Endodermal cell (in vitro differentiated cells): ENCODE measurements around the gene KDM2A. TPM values are rescaled to one million over a fixed set of nuclear protein-coding genes. Genes with fewer than 3 reads are reported as not detected.
"Not testable (repeated sequence)": the region's sequence is repeated elsewhere in the genome, so short reads cannot be mapped to it uniquely, and the experiment has no call there.

Experiments
- DNase-seq: peaks from one replicate; pipeline ENCODE4 v3.0.0-alpha.2; 2017
- H3K27ac ChIP-seq: 2 replicates; pipeline ENCODE4 v1.5.1; 2013; ENCODE audit warnings: mild to moderate bottlenecking, low read depth, low read length, moderate library complexity
- H3K27me3 ChIP-seq: 2 replicates; pipeline ENCODE4 v1.6.1; 2013; ENCODE audit warnings: mild to moderate bottlenecking, low read length, moderate library complexity; ENCODE audit not compliant: insufficient read depth, control insufficient read depth, poor library complexity, severe bottlenecking
- H3K36me3 ChIP-seq: 2 replicates; pipeline ENCODE4 v1.7.0; 2013; ENCODE audit warnings: mild to moderate bottlenecking, low read length, moderate library complexity; ENCODE audit not compliant: control insufficient read depth, insufficient read depth
- H3K4me1 ChIP-seq: one replicate; pipeline ENCODE4 v1.7.0; 2013; ENCODE audit warnings: low read length; ENCODE audit not compliant: control insufficient read depth, insufficient read depth
- H3K4me3 ChIP-seq: 2 replicates; pipeline ENCODE4 v1.5.1; 2013; ENCODE audit warnings: mild to moderate bottlenecking, low read length, moderate library complexity
- H3K9ac ChIP-seq: 2 replicates; pipeline ENCODE4 v1.6.1; 2013; ENCODE audit warnings: mild to moderate bottlenecking, low read length, moderate library complexity; ENCODE audit not compliant: poor library complexity, severe bottlenecking; ENCODE audit errors: extremely low read depth
- H3K9me3 ChIP-seq: 2 replicates; pipeline ENCODE4 v1.6.1; 2013; ENCODE audit warnings: mild to moderate bottlenecking, low read length, moderate library complexity; ENCODE audit not compliant: control insufficient read depth
- H3K27ac Mint-ChIP-seq: 2 replicates; pipeline ENCODE4 v1.8.0; 2020; ENCODE audit warnings: mixed read lengths
- H3K27me3 Mint-ChIP-seq: 2 replicates; pipeline ENCODE4 v1.8.0; 2021; ENCODE audit warnings: mild to moderate bottlenecking, mixed read lengths; ENCODE audit not compliant: insufficient read depth
- H3K36me3 Mint-ChIP-seq: 2 replicates; pipeline ENCODE4 v1.8.0; 2020; ENCODE audit warnings: low read depth, mixed read lengths
- H3K4me1 Mint-ChIP-seq: 2 replicates; pipeline ENCODE4 v1.8.0; 2020; ENCODE audit warnings: mixed read lengths
- H3K4me3 Mint-ChIP-seq: 2 replicates; pipeline ENCODE4 v1.8.0; 2020; ENCODE audit warnings: mild to moderate bottlenecking, moderate library complexity, mixed read lengths
- H3K9me3 Mint-ChIP-seq: 2 replicates; pipeline ENCODE4 v1.8.0; 2020; ENCODE audit warnings: mild to moderate bottlenecking, mixed read lengths
- WGBS, 2 experiments: methylation state at CpG; one replicate each; pipeline versions ENCODE4 v1.1.5 to v1.1.7; 2013; ENCODE audit warnings: missing lambda C conversion rate in 2 of 2, mixed read lengths in 1 of 2; ENCODE audit not compliant: insufficient coverage in 1 of 2, insufficient read length in 1 of 2; 5-methylcytosine and 5-hydroxymethylcytosine counted together
- total RNA-seq, 2 donors: library from RNA; stranded (reverse); fragmentation: NEBNext Ultra II Directional in 1 of 2; extraction: Animal tissue kit (Norgen Biotek cat#: 25700) in 1 of 2; gene quantifications; 2 replicates in 1 of 2; 3 replicates in 1 of 2; pipeline ENCODE4 v1.2.1, GENCODE V29; 2021
- TF ChIP-seq, protein P1 (sequence below): fragments of 200-600 bp; sonication (generic); conservative IDR thresholded peaks from 2 replicates; pipeline ENCODE4 v1.5.0; 2021; ENCODE audit warnings: antibody characterized with exemption, mild to moderate bottlenecking

KDM2A gene
- total RNA-seq, 2 donors from 2014 or later, result 59.4 to 75.4 TPM

DNA sequence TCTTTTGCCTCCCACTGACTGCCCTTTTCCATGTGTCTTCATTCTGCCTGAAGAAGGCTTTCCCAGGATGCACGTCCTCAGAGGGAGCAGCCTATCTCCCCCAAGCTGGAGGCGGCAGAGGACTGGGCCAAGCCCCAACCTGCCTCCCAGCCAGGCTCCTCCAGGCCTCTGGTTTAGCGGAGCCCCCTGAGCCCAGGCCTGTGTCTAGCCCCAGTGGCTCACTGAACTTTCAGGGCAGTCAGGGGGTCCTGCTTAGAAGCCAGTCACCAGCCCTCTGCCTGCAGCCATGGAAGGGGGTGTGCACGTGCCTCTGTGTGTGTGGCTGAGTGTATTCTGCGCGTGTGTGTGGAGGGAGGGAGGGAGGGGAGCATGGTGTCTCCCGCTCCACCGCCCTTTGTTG lies 136.8 kb downstream of the KDM2A start:
- Mint-ChIP-seq H3K9me3 (no peaks in the 10 kb centered on the region), H3K4me3 (no peak overlapping the region), H3K27ac (no peak overlapping the region), H3K36me3 (peaks cover 55% of the 10 kb centered on the region), H3K4me1 (no peaks in the 10 kb centered on the region), H3K27me3 (no peaks in the 10 kb centered on the region)
- H3K27ac ChIP-seq, result no peak overlapping the region
- WGBS, 2 experiments, result 94 to 100% methylated on average over 1 to 8 of the region's 8 CpGs
- H3K4me3 ChIP-seq, result no peak overlapping the region
- no peak overlapping the region for H3K9ac ChIP-seq
- no peaks in the 10 kb centered on the region for H3K9me3 ChIP-seq
- peaks cover 64% of the 10 kb centered on the region for H3K36me3 ChIP-seq
- DNase-seq, result no peak
- H3K27me3 ChIP-seq, result no peaks in the 10 kb centered on the region
- no peaks in the 10 kb centered on the region for H3K4me1 ChIP-seq
- TF ChIP-seq, protein P1, sequence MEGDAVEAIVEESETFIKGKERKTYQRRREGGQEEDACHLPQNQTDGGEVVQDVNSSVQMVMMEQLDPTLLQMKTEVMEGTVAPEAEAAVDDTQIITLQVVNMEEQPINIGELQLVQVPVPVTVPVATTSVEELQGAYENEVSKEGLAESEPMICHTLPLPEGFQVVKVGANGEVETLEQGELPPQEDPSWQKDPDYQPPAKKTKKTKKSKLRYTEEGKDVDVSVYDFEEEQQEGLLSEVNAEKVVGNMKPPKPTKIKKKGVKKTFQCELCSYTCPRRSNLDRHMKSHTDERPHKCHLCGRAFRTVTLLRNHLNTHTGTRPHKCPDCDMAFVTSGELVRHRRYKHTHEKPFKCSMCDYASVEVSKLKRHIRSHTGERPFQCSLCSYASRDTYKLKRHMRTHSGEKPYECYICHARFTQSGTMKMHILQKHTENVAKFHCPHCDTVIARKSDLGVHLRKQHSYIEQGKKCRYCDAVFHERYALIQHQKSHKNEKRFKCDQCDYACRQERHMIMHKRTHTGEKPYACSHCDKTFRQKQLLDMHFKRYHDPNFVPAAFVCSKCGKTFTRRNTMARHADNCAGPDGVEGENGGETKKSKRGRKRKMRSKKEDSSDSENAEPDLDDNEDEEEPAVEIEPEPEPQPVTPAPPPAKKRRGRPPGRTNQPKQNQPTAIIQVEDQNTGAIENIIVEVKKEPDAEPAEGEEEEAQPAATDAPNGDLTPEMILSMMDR, result no peak

DNA sequence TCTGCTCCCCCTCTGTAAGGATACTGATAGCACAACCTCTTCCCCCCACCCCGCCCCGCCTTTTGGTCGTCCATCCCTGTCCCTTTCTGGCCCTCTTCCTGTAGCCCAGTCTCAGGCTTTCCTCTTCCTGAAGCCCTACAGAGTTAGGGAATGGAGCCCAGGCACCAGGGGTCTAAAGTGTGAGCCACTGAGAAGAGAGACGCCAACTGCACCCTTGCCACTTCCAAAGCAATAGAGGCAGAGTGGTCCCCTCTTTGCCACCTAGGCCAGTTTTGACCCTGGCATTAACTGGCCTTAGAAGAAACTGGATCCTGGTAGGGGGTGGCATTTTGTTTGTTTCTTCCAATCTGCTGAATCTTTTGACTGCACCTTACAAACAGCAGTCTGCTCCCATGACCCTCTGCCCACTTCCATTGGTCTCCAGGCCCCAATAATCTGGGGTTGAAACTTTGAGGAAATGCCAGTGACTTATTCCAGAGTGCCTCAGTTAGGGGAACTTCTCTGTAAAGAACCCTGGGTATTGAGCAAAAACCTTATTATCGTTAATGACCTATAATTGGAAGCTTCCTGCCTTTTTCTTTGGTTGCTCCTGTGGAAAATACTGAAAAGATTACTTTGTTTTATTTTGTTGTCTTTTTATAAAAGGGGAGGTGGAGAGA lies 137.5 kb downstream of the KDM2A start:
- no peaks in the 10 kb centered on the region for H3K27me3 Mint-ChIP-seq
- Histone ChIP-seq H3K4me1 (no peaks in the 10 kb centered on the region), H3K27me3 (no peaks in the 10 kb centered on the region), H3K9me3 (no peaks in the 10 kb centered on the region), H3K36me3 (peaks cover 57% of the 10 kb centered on the region), H3K27ac (no peak overlapping the region), H3K9ac (no peak overlapping the region), H3K4me3 (no peak overlapping the region)
- no peak overlapping the region for H3K4me3 Mint-ChIP-seq
- no peak for DNase-seq
- TF ChIP-seq, protein P1, result no peak
- no peaks in the 10 kb centered on the region for H3K4me1 Mint-ChIP-seq
- WGBS, 2 experiments, result 91 to 92% methylated on average over 4 to 5 of the region's 5 CpGs
- H3K27ac Mint-ChIP-seq, result no peak overlapping the region
- H3K9me3 Mint-ChIP-seq, result no peaks in the 10 kb centered on the region
- peaks cover 48% of the 10 kb centered on the region for H3K36me3 Mint-ChIP-seq

DNA sequence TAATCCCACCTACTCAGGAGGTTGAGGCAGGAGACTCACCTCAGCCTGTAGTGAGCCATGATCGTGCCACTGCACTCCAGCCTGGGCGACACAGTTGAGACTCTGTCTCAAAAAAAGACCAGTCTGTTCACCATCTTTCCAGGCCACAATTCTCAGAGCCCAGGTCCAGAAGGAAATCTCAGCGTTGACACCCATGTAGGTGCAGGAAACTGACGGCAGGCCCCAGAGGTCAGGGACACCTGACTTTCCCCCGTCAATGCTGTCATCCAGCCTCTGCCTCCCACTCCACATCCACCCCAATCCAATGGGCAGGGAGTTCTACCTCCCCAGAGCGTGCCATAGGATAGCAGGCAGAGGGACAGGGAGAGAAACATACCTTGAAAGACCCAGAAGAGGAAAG lies 141.3 kb downstream of the KDM2A start:
- peaks cover 13% of the 10 kb centered on the region for H3K4me1 Mint-ChIP-seq
- no peaks in the 10 kb centered on the region for H3K9me3 ChIP-seq
- no peak overlapping the region for H3K27ac Mint-ChIP-seq
- peaks cover 19% of the 10 kb centered on the region for H3K27me3 Mint-ChIP-seq
- no peak for DNase-seq
- H3K9me3 Mint-ChIP-seq, result no peaks in the 10 kb centered on the region
- 89 to 92% methylated on average over 3 to 6 of the region's 6 CpGs for WGBS, 2 experiments
- H3K4me3 ChIP-seq, result no peak overlapping the region
- H3K27me3 ChIP-seq, result no peaks in the 10 kb centered on the region
- peak overlapping the region; percentile 45 for H3K4me3 Mint-ChIP-seq
- peaks cover 14% of the 10 kb centered on the region for H3K36me3 Mint-ChIP-seq
- H3K36me3 ChIP-seq, result peaks cover 19% of the 10 kb centered on the region
- no peak overlapping the region for H3K27ac ChIP-seq
- no peaks in the 10 kb centered on the region for H3K4me1 ChIP-seq
- H3K9ac ChIP-seq, result no peak overlapping the region
- TF ChIP-seq, protein P1, result no peak

DNA sequence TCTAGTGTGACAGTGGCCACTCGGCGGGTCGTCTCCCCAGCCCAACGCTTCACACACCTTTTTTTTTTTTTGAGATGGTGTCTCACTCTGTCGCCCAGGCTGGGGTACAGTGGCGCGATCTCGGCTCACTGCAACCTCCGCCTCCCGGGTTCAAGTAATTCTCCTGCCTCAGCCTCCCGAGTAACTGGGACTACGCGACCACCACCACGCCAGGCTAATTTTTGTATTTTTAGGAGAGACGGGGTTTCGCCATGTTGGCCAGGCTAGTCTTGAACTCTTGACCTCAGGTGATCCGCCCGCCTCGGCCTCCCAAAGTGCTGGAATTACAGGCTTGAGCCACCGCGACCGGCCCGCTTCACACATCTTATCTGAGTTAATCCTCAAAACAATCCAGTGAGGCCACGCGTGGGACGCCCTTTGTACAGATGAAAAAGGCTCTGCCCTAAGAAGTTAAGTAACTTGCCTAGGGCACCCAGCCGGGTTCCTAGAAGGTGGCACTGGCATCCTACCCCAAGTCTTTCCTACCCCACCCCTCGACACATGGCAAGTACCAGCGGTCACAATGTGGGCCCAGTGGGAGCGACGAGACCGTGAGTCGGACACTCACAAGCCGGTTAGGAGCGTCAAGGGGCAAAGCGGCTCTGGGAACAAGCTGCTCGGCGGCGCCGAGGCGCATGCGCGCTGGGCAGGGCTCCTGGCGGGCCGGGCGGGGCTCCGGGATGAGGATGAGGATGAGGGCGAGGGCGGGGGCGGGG lies 142.0 kb downstream of the KDM2A start:
- H3K9ac ChIP-seq, H3K27ac Mint-ChIP-seq, H3K9me3 Mint-ChIP-seq, H3K27ac ChIP-seq, H3K36me3 Mint-ChIP-seq, H3K27me3 ChIP-seq, H3K9me3 ChIP-seq, H3K4me1 ChIP-seq: not testable (repeated sequence)
- Histone ChIP-seq H3K36me3 (peaks cover 13% of the 10 kb centered on the region), H3K4me3 (peak overlapping the region; percentile 67)
- peak overlapping the region; percentile 45 for H3K4me3 Mint-ChIP-seq
- peaks cover 22% of the 10 kb centered on the region for H3K27me3 Mint-ChIP-seq
- DNase-seq, result peak; percentile 91
- WGBS, 2 experiments, result 42 to 70% methylated on average over 19 to 50 of the region's 50 CpGs
- H3K4me1 Mint-ChIP-seq, result peaks cover 17% of the 10 kb centered on the region
